HG03354 (cell line): Measurements from ENCODE around the gene VASH2.
A peak's percentile ranks its signal among the peaks of the same experiment; 100 is the strongest.
"Not testable (repeated sequence)": the region's sequence is repeated elsewhere in the genome, so short reads cannot be mapped to it uniquely, and the experiment has no call there.

Experiments used
- ATAC-seq: cut with Tn5 transposase; IDR thresholded peaks from one replicate; pipeline ENCODE4 v1.9.1; 2021; ENCODE audit warnings: mild to moderate bottlenecking; ENCODE audit not compliant: unreplicated experiment, poor library complexity, severe bottlenecking

VASH2 gene

GRCh38 chr1:212950243-212951125 is at the start of gene VASH2:
Gene VASH2 (plus strand): TSS chr1:212950541. CDS start chr1:212951543, 1,002 bp downstream.
- peak; percentile 96 for ATAC-seq

- ATAC-seq = no peak
These were observed 49.1 kb upstream of the VASH2 start for GRCh38 chr1:212901290-212901689.

- ATAC-seq = no peak
These were observed 48.3 kb upstream of the VASH2 start for GRCh38 chr1:212902054-212902453.

- ATAC-seq = no peak
These were observed 46.7 kb upstream of the VASH2 start for GRCh38 chr1:212903664-212904063.

GRCh38 chr1:212908071-212908470 is 42.3 kb upstream of the VASH2 start:
- not testable (repeated sequence) for ATAC-seq

GRCh38 chr1:212908971-212909370 is 41.4 kb upstream of the VASH2 start:
- no peak for ATAC-seq

- no peak for ATAC-seq
These were observed 40.7 kb upstream of the VASH2 start for GRCh38 chr1:212909652-212910063.

GRCh38 chr1:212910213-212910612 is 40.1 kb upstream of the VASH2 start:
- ATAC-seq = not testable (repeated sequence)

GRCh38 chr1:212913638-212914037 is 36.7 kb upstream of the VASH2 start:
- ATAC-seq = not testable (repeated sequence)

GRCh38 chr1:212914110-212914509 is 36.2 kb upstream of the VASH2 start:
- ATAC-seq = not testable (repeated sequence)

- no peak for ATAC-seq
These were observed 35.6 kb upstream of the VASH2 start for GRCh38 chr1:212914789-212915188.

- no peak for ATAC-seq
These were observed 34.9 kb upstream of the VASH2 start for GRCh38 chr1:212915245-212916091.

GRCh38 chr1:212916481-212917133 is 33.7 kb upstream of the VASH2 start:
- ATAC-seq = peak; percentile 44

GRCh38 chr1:212917134-212917485 is 33.2 kb upstream of the VASH2 start:
- ATAC-seq = no peak

GRCh38 chr1:212917858-212918257 is 32.5 kb upstream of the VASH2 start:
- no peak for ATAC-seq

GRCh38 chr1:212918824-212919223 is 31.5 kb upstream of the VASH2 start:
- no peak for ATAC-seq

GRCh38 chr1:212920246-212920645 is 30.1 kb upstream of the VASH2 start:
- no peak for ATAC-seq

- ATAC-seq = no peak
These were observed 29.4 kb upstream of the VASH2 start for GRCh38 chr1:212920896-212921295.

GRCh38 chr1:212922016-212922415 is 28.3 kb upstream of the VASH2 start:
- ATAC-seq = no peak

- ATAC-seq = no peak
These were observed 24.0 kb upstream of the VASH2 start for GRCh38 chr1:212926372-212926771.
